ENCODE data around the gene HNRNPAB.

HNRNPAB gene

GRCh38 chr5:178236679-178237078 lies 32.3 kb downstream of the HNRNPAB start:
- Histone ChIP-seq H3K4me3 (ENCODE audit: low read length) (no peak overlapping the region), H3K4me1 (ENCODE audit: low read length) (peaks cover 8% of the 10 kb centered on the region; the same call in 1 of the 2 replicates), H3K9me2 (replicated peaks; ENCODE audit: insufficient read depth, low read length) (no peaks in the 10 kb centered on the region), H3K4me2 (ENCODE audit: low read depth, low read length) (no peak overlapping the region), H3K27me3 (replicated peaks; ENCODE audit: insufficient read depth, low read length) (no peaks in the 10 kb centered on the region), H4K20me1 (ENCODE audit: insufficient read depth, low read length) (no peaks in the 10 kb centered on the region), H2AFZ (ENCODE audit: low read length) (no peak overlapping the region), H3K9ac (ENCODE audit: low read length) (no peak overlapping the region), H3K36me3 (replicated peaks; ENCODE audit: insufficient read depth, low read length) (no peaks in the 10 kb centered on the region), H3K27ac (ENCODE audit: low read length) (no peak overlapping the region), H3F3A (ENCODE audit: insufficient read depth, low read length) (peaks cover 10% of the 10 kb centered on the region; the same call in 1 of the 2 replicates), H3K9me3 (replicated peaks; ENCODE audit: insufficient read depth, low read length) (no peaks in the 10 kb centered on the region), H3K79me2 (ENCODE audit: low read length) (peaks cover 5% of the 10 kb centered on the region)
- TF ChIP-seq EZH2phosphoT487 (IDR thresholded peaks at IDR 0.05; ENCODE audit: low read length): no peak
- TF ChIP-seq CTCF (IDR thresholded peaks at IDR 0.05; ENCODE audit: low read length): no peak
- no peak for TF ChIP-seq EZH2 (optimal IDR thresholded peaks at IDR 0.05; ENCODE audit: low read depth, low read length)
- no peak for DNase-seq

- H3K4me2 ChIP-seq (ENCODE audit: low read depth, low read length): no peak overlapping the region
- H3K79me2 ChIP-seq (ENCODE audit: low read length): no peaks in the 10 kb centered on the region
- H3K4me3 ChIP-seq (ENCODE audit: low read length): no peak overlapping the region
- DNase-seq: no peak
- no peaks in the 10 kb centered on the region; the same call in 1 of the 2 replicates for H3K27me3 ChIP-seq (replicated peaks; ENCODE audit: insufficient read depth, low read length)
- H4K20me1 ChIP-seq (ENCODE audit: insufficient read depth, low read length): no peaks in the 10 kb centered on the region
- TF ChIP-seq CTCF (IDR thresholded peaks at IDR 0.05; ENCODE audit: low read length) (no peak), EZH2phosphoT487 (IDR thresholded peaks at IDR 0.05; ENCODE audit: low read length) (no peak), EZH2 (optimal IDR thresholded peaks at IDR 0.05; ENCODE audit: low read depth, low read length) (no peak)
- no peak overlapping the region for H3K9ac ChIP-seq (ENCODE audit: low read length)
- no peaks in the 10 kb centered on the region for H3K9me2 ChIP-seq (replicated peaks; ENCODE audit: insufficient read depth, low read length)
- H3K9me3 ChIP-seq (replicated peaks; ENCODE audit: insufficient read depth, low read length): no peaks in the 10 kb centered on the region
- peaks cover 8% of the 10 kb centered on the region; the same call in 1 of the 2 replicates for H3K4me1 ChIP-seq (ENCODE audit: low read length)
- no peaks in the 10 kb centered on the region for H3K36me3 ChIP-seq (replicated peaks; ENCODE audit: insufficient read depth, low read length)
- no peak overlapping the region for H2AFZ ChIP-seq (ENCODE audit: low read length)
- no peak overlapping the region for H3K27ac ChIP-seq (ENCODE audit: low read length)
- H3F3A ChIP-seq (ENCODE audit: insufficient read depth, low read length): peaks cover 10% of the 10 kb centered on the region; the same call in 1 of the 2 replicates
Measured at GRCh38 chr5:178237431-178238312, 33.3 kb downstream of the HNRNPAB start.

- no peaks in the 10 kb centered on the region for H3K9me3 ChIP-seq (replicated peaks; ENCODE audit: insufficient read depth, low read length)
- TF ChIP-seq EZH2phosphoT487 (IDR thresholded peaks at IDR 0.05; ENCODE audit: low read length) (no peak), EZH2 (optimal IDR thresholded peaks at IDR 0.05; ENCODE audit: low read depth, low read length) (no peak), CTCF (IDR thresholded peaks at IDR 0.05; ENCODE audit: low read length) (no peak)
- H3K27ac ChIP-seq (ENCODE audit: low read length): no peak overlapping the region
- H3K4me1 ChIP-seq (ENCODE audit: low read length): peaks cover 4% of the 10 kb centered on the region; the same call in 1 of the 2 replicates
- no peaks in the 10 kb centered on the region for H3K36me3 ChIP-seq (replicated peaks; ENCODE audit: insufficient read depth, low read length)
- no peak overlapping the region for H2AFZ ChIP-seq (ENCODE audit: low read length)
- H3K4me3 ChIP-seq (ENCODE audit: low read length): no peak overlapping the region
- H3K79me2 ChIP-seq (ENCODE audit: low read length): no peaks in the 10 kb centered on the region
- no peak overlapping the region for H3K9ac ChIP-seq (ENCODE audit: low read length)
- no peak for DNase-seq
- no peaks in the 10 kb centered on the region for H4K20me1 ChIP-seq (ENCODE audit: insufficient read depth, low read length)
- no peak overlapping the region for H3K4me2 ChIP-seq (ENCODE audit: low read depth, low read length)
- no peaks in the 10 kb centered on the region for H3K9me2 ChIP-seq (replicated peaks; ENCODE audit: insufficient read depth, low read length)
- H3K27me3 ChIP-seq (replicated peaks; ENCODE audit: insufficient read depth, low read length): no peaks in the 10 kb centered on the region; the same call in 1 of the 2 replicates
- peaks cover 4% of the 10 kb centered on the region; the same call in 1 of the 2 replicates for H3F3A ChIP-seq (ENCODE audit: insufficient read depth, low read length)
Measured at GRCh38 chr5:178238313-178238635, 33.9 kb downstream of the HNRNPAB start.
